Tibial nerve (tissue), 4 donors: Measurements from ENCODE around the gene LTBP2.

ENCODE experiments used
- CTCF ChIP-seq, 5 experiments: fragments of 200-600 bp in 3 of 5; fragments of 450-650 bp in 2 of 5; sonication (generic) in 3 of 5; IDR thresholded peaks; one replicate each; pipeline ENCODE4 v1.5.1; 2016 to 2019; ENCODE audit warnings: antibody characterized with exemption in 5 of 5, mild to moderate bottlenecking in 3 of 5, moderate library complexity in 2 of 5
- EP300 ChIP-seq, 2 donors: sonication (generic); formaldehyde crosslinking; IDR thresholded peaks; one replicate each; pipeline ENCODE4 v1.6.1; 2017; ENCODE audit warnings: antibody characterized with exemption in 2 of 2, mild to moderate bottlenecking in 1 of 2
- POLR2A ChIP-seq, 2 donors: fragments of 450-650 bp; IDR thresholded peaks; one replicate each; pipeline ENCODE4 v1.6.1; 2017; ENCODE audit warnings: antibody characterized with exemption in 2 of 2, mild to moderate bottlenecking in 2 of 2, moderate library complexity in 2 of 2

DNA sequence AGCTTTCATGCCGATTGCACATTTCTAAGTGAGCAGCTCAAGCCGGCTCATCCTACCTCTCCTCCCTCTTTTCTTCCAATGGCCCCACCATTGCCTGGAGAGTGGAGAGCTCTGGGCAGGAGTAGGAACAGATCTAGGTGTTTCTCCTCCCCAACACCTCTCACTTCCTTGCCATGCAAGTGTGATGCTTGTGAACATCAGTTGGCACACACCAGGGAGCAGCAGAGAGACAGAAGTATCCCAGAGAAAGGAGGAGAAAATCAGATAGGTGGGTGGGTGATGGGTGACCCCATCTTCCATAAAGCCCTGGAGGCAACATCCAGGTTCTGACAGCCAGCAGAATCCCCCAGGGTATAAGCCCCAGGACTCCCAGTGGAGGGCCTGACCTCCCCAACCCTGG is 146.7 kb downstream of the LTBP2 start:
- TF ChIP-seq CTCF (IDR thresholded peaks at IDR 0.05): no peak
- TF ChIP-seq POLR2A (IDR thresholded peaks at IDR 0.05): no peak
- TF ChIP-seq EP300 (IDR thresholded peaks at IDR 0.05): no peak
